ENCODE data around the gene RNF4.
"Not testable (repeated sequence)": the region's sequence is repeated elsewhere in the genome, so short reads cannot be mapped to it uniquely, and the experiment has no call there.

The RNF4 gene

GRCh38 chr4:2457481-2458295, 11.2 kb upstream of the RNF4 start:
- DNase-seq (ENCODE audit: low read depth): no peak

GRCh38 chr4:2458546-2459491, 10.1 kb upstream of the RNF4 start:
- DNase-seq (ENCODE audit: low read depth): no peak

- no peak for DNase-seq (ENCODE audit: low read depth)
Observed at GRCh38 chr4:2459589-2460349, 9.1 kb upstream of the RNF4 start.

- no peak for DNase-seq (ENCODE audit: low read depth)
Observed at GRCh38 chr4:2461246-2461960, 7.5 kb upstream of the RNF4 start.

- peak; percentile 42 for DNase-seq (ENCODE audit: low read depth)
Observed at GRCh38 chr4:2462218-2462991, 6.5 kb upstream of the RNF4 start.

GRCh38 chr4:2462992-2463762, 5.7 kb upstream of the RNF4 start:
- no peak for DNase-seq (ENCODE audit: low read depth)

- DNase-seq (ENCODE audit: low read depth): no peak
Observed at GRCh38 chr4:2465032-2465431, 3.9 kb upstream of the RNF4 start.

GRCh38 chr4:2465544-2465943, 3.4 kb upstream of the RNF4 start:
- not testable (repeated sequence) for DNase-seq (ENCODE audit: low read depth)

- peak; percentile 66 for DNase-seq (ENCODE audit: low read depth)
Observed at GRCh38 chr4:2469192-2469984, 482 bp downstream of the RNF4 start.

- no peak for DNase-seq (ENCODE audit: low read depth)
Observed at GRCh38 chr4:2470791-2471190, 1.9 kb downstream of the RNF4 start.

GRCh38 chr4:2472187-2472586, 3.3 kb downstream of the RNF4 start:
- DNase-seq (ENCODE audit: low read depth): no peak

- DNase-seq (ENCODE audit: low read depth): no peak
Observed at GRCh38 chr4:2478229-2478628, 9.3 kb downstream of the RNF4 start.

GRCh38 chr4:2480649-2481048, 11.7 kb downstream of the RNF4 start:
- DNase-seq (ENCODE audit: low read depth): no peak

- DNase-seq (ENCODE audit: low read depth): no peak
Observed at GRCh38 chr4:2482192-2482591, 13.3 kb downstream of the RNF4 start.

GRCh38 chr4:2482693-2483092, 13.8 kb downstream of the RNF4 start:
- no peak for DNase-seq (ENCODE audit: low read depth)

GRCh38 chr4:2483237-2483636, 14.3 kb downstream of the RNF4 start:
- DNase-seq (ENCODE audit: low read depth): no peak

GRCh38 chr4:2484185-2484584, 15.3 kb downstream of the RNF4 start:
- DNase-seq (ENCODE audit: low read depth): no peak

- peak; percentile 45 for DNase-seq (ENCODE audit: low read depth)
Observed at GRCh38 chr4:2484993-2485392, 16.1 kb downstream of the RNF4 start.

GRCh38 chr4:2485956-2486355, 17.1 kb downstream of the RNF4 start:
- no peak for DNase-seq (ENCODE audit: low read depth)

Measured in T-helper 22 cell (primary cell).